ENCODE data around the gene RSPH6A. TPM values are rescaled to one million over a fixed set of nuclear protein-coding genes. Genes with fewer than 3 reads are reported as not detected.

The RSPH6A gene
- total and polyA plus RNA-seq, 2 of the 13 experiments (the other 11 are each of a cell fraction or from before 2014, with no cell fraction given) = 0.07 TPM; not detected in 1

DNA sequence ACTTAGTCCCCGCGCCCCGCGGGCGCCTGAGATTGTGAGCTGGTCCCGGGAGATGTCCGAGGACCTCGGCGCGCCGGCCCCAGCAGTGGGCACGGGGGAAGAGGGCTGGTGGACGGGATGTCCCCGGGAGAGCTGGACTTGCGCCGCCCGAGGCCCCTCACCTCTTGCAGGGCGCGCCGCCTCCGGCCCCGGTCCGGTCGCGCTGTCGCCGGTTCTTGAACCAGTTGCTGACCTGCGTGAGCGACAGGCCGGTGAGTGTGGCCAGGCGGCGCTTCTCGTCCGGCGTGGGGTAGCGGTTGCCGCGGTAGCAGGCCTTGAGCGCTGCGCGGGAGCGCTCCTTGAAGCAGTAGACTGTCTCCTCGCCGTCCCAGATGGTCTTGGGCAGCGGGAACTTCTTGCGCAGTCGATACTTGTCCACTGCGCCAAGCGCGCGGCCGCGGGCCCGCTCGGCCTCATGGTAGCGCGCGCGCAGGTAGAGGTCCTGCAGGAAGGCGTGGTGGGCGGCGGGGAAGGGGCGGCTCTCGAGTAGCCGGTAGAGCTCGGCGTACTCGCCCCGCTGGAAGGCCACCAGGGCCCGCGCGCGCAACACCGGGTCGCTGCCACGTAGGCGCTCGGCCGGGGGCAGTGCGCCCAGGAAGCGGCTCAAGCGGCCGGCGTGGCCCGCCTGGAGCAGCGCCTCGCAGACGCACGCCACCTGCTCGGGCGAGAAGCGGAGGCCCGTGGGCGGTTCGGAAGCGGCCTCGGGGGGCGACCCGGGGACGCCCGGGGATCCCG is 47.0 kb downstream of the RSPH6A start (continued):
- TF ChIP-seq RAD21 (CRISPR knock-in tag; IDR thresholded peaks at IDR 0.05) (peak; percentile 56), ZNF761 (CRISPR knock-in tag; conservative IDR thresholded peaks at IDR 0.05) (no peak), MAF1 (CRISPR knock-in tag; IDR thresholded peaks at IDR 0.05; ENCODE audit: borderline replicate concordance) (no peak), ZNF768 (CRISPR knock-in tag; IDR thresholded peaks at IDR 0.05) (no peak; the same call in 1 of the 2 replicates), ZSCAN31 (CRISPR knock-in tag; IDR thresholded peaks at IDR 0.05; ENCODE audit: low read depth) (0 out of 2 replicates have a peak, but pooled peaks have one; percentile 13), DNMT1 (CRISPR knock-in tag; IDR thresholded peaks at IDR 0.05) (no peak), ZNF790 (CRISPR knock-in tag; IDR thresholded peaks at IDR 0.05; ENCODE audit: borderline replicate concordance) (no peak; the same call in 1 of the 2 replicates), MEF2D (CRISPR knock-in tag; IDR thresholded peaks at IDR 0.05) (peak; percentile 41; the same call in 1 of the 2 replicates), SSRP1 (CRISPR knock-in tag; IDR thresholded peaks at IDR 0.05) (no peak), PITX1 (CRISPR knock-in tag; IDR thresholded peaks at IDR 0.05) (peak; percentile 76), ZNF24 (IDR thresholded peaks at IDR 0.05) (no peak), ZNF713 (CRISPR knock-in tag; IDR thresholded peaks at IDR 0.05) (0 out of 2 replicates have a peak, but pooled peaks have one; percentile 90), KDM2A (CRISPR knock-in tag; IDR thresholded peaks at IDR 0.05; ENCODE audit: borderline replicate concordance, low read depth) (peak; percentile 86), NCOA1 (CRISPR knock-in tag; IDR thresholded peaks at IDR 0.05) (no peak), NR2F1 (CRISPR knock-in tag; IDR thresholded peaks at IDR 0.05) (no peak), ZNF484 (CRISPR knock-in tag; IDR thresholded peaks at IDR 0.05; ENCODE audit: borderline replicate concordance, low read depth) (no peak), LCORL (IDR thresholded peaks at IDR 0.05) (no peak), LCORL (CRISPR knock-in tag; IDR thresholded peaks at IDR 0.05) (no peak; the same call in 1 of the 2 replicates), PAWR (CRISPR knock-in tag; IDR thresholded peaks at IDR 0.05; ENCODE audit: borderline replicate concordance) (no peak), ZNF629 (CRISPR knock-in tag; conservative IDR thresholded peaks at IDR 0.05) (no peak), JARID2 (CRISPR knock-in tag; IDR thresholded peaks at IDR 0.05; ENCODE audit: insufficient replicate concordance) (no peak), ZMYM3 (CRISPR knock-in tag; IDR thresholded peaks at IDR 0.05) (0 out of 2 replicates have a peak, but pooled peaks have one; percentile 10)
- TF ChIP-seq, protein P1, sequence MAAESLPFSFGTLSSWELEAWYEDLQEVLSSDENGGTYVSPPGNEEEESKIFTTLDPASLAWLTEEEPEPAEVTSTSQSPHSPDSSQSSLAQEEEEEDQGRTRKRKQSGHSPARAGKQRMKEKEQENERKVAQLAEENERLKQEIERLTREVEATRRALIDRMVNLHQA (CRISPR knock-in tag; IDR thresholded peaks at IDR 0.05) = no peak
- TF ChIP-seq, protein P2, sequence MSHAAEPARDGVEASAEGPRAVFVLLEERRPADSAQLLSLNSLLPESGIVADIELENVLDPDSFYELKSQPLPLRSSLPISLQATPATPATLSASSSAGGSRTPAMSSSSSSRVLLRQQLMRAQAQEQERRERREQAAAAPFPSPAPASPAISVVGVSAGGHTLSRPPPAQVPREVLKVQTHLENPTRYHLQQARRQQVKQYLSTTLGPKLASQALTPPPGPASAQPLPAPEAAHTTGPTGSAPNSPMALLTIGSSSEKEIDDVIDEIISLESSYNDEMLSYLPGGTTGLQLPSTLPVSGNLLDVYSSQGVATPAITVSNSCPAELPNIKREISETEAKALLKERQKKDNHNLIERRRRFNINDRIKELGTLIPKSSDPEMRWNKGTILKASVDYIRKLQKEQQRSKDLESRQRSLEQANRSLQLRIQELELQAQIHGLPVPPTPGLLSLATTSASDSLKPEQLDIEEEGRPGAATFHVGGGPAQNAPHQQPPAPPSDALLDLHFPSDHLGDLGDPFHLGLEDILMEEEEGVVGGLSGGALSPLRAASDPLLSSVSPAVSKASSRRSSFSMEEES (CRISPR knock-in tag; IDR thresholded peaks at IDR 0.05) = no peak
- TF ChIP-seq, protein P3, sequence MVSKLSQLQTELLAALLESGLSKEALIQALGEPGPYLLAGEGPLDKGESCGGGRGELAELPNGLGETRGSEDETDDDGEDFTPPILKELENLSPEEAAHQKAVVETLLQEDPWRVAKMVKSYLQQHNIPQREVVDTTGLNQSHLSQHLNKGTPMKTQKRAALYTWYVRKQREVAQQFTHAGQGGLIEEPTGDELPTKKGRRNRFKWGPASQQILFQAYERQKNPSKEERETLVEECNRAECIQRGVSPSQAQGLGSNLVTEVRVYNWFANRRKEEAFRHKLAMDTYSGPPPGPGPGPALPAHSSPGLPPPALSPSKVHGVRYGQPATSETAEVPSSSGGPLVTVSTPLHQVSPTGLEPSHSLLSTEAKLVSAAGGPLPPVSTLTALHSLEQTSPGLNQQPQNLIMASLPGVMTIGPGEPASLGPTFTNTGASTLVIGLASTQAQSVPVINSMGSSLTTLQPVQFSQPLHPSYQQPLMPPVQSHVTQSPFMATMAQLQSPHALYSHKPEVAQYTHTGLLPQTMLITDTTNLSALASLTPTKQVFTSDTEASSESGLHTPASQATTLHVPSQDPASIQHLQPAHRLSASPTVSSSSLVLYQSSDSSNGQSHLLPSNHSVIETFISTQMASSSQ (IDR thresholded peaks at IDR 0.05; ENCODE audit: low read depth) = no peak
- TF ChIP-seq, protein P3 (CRISPR knock-in tag; IDR thresholded peaks at IDR 0.05; ENCODE audit: borderline replicate concordance) = no peak

Data from HepG2 (cell line).